ENCODE measurements around the gene PARD3.

Gene PARD3

DNA sequence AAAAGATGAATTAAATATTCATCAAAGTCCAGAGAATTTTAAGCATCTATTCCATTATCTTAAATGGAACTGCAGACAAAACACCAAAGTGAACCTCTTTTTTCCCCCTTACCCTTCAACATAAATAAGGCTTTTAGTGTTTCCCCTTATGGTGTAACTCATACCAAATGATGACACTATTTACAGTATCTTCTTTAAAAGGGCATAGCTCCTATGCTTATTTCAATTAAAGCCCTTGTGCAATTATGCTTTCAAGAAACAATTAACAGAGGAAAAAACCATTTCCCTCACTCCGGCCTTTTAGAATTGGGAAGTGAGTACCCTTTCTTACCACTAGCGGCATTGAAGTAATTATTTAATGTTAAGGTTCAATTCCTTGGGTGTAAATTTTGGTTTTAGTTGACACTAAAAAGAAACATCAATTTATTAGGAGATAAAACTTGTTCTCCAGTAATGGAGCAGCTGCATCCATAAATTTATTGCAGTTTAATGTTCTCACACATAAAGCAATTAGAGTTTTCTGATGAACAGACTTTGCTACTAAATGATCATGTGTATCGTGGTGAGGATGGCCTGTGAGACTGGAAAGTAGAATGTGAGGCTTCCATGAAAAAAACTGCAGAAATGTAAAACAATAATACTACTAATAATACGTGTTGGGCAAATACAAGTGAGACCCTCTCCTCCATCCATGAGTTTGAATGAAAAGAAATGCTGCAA, 661.3 kb downstream of the PARD3 start:
- no peak for ATAC-seq
- Mint-ChIP-seq H3K4me3 (no peak overlapping the region), H3K4me1 (no peaks in the 10 kb centered on the region), H3K27ac (no peak overlapping the region), H3K27me3 (no peaks in the 10 kb centered on the region), H3K9me3 (no peaks in the 10 kb centered on the region)
- no peak for DNase-seq

DNA sequence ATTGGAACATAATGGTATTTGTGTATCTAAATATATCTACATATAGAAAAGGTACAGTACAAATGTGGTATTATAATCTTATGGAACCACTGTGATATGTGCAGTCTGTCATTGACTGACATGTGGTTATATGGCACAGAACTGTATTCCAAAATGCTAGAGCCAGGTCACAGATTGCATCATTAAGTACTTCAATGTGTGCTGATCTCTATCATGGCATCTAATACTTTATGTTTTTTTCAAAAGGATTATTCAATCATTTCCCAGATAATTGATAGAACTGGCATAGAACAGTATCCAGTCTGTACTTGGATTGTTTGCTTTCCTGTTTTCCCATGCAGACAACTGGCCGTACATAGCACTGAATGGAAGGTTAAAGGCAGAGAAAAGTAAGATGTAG, 662.7 kb downstream of the PARD3 start:
- ATAC-seq (no peak), DNase-seq (no peak)
- Mint-ChIP-seq H3K9me3 (no peaks in the 10 kb centered on the region), H3K4me3 (no peak overlapping the region), H3K27me3 (no peaks in the 10 kb centered on the region), H3K27ac (no peak overlapping the region), H3K4me1 (no peaks in the 10 kb centered on the region)

DNA sequence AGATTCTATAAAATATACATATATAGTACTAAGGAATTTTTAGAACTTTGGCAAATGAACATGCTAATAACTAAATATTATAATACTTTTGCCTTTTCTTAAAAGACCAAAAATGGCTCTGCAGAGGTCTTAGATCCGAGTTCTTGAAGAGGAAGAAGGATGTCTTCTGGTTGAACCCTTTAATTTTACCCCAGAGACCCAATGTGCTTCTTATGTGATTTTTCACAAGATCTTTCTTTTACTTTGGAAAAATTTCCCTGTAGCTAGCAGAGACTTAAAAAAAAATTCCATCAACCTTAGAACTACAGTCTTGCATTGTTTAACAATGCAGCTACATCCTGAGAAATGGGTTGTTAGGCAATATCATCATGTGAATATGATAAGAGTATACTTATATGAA, 663.2 kb downstream of the PARD3 start:
- Mint-ChIP-seq H3K4me1 (no peaks in the 10 kb centered on the region), H3K9me3 (no peaks in the 10 kb centered on the region), H3K4me3 (no peak overlapping the region), H3K27ac (no peak overlapping the region), H3K27me3 (no peaks in the 10 kb centered on the region)
- no peak for DNase-seq
- ATAC-seq, result no peak

DNA sequence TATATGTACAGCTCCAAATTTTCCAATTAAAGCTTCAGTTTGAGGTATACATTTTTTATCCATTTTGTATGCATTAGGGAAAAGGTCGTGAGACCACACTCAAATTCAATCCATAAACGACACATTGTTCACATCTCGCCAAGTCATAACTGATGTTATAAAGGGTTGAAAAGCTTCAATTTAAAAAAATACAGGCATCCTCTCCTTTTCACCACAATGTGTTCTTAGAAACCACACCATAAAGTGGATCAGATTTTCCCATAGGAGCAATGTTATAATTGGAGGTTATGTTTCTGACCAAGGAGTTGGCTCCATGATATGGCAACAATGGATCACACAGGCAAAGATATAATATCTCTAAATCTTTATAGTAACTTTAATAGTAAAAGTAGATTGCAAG, 663.6 kb downstream of the PARD3 start:
- Mint-ChIP-seq H3K27ac (no peak overlapping the region), H3K9me3 (no peaks in the 10 kb centered on the region), H3K27me3 (peaks cover 4% of the 10 kb centered on the region)

DNA sequence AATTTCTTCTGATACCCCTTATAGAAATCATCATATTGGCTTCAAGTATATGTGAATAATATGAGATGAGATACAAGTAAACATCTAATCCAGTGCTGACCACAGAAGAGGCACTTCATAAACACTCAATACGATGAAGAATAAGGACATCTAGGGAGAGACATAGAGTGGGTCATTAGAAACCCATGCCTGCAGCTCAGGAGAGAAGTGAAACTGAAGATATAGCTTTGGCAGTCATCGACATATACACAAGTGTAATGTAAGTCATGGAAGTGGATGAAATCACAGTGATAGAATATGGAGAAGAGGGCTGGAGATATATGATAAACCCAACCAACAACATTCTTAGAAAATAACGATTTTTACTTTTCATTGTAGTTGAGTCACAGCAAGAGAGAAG, 665.0 kb downstream of the PARD3 start:
- DNase-seq, result no peak
- no peaks in the 10 kb centered on the region for H3K4me1 Mint-ChIP-seq
- H3K9me3 Mint-ChIP-seq, result no peaks in the 10 kb centered on the region
- no peak overlapping the region for H3K4me3 Mint-ChIP-seq
- ATAC-seq, result no peak
- peaks cover 6% of the 10 kb centered on the region for H3K27me3 Mint-ChIP-seq
- no peak overlapping the region for H3K27ac Mint-ChIP-seq

More for the DNA sequence above, 663.6 kb downstream of the PARD3 start:
- no peak for ATAC-seq
- Mint-ChIP-seq H3K4me3 (no peak overlapping the region), H3K4me1 (no peaks in the 10 kb centered on the region)
- DNase-seq, result no peak

DNA sequence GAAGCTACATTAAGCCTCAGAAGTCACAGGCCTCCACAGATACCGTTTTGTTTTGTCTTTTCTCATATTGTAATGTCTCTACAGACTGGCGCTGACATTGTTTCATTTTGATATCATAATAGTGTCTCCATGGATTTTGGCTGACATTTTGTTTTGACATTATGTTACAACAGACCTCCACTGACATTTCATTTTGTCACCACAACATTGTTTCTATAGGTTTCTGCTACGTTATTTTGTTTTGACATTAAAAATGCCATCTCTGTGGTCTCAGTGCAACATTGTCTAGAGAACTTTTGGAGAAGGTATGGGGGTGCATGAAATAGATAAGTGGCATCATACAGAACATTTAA, 666.8 kb downstream of the PARD3 start:
- no peak for ATAC-seq
- peaks cover 6% of the 10 kb centered on the region for H3K27me3 Mint-ChIP-seq
- H3K9me3 Mint-ChIP-seq, result no peaks in the 10 kb centered on the region
- H3K4me3 Mint-ChIP-seq, result no peak overlapping the region
- no peaks in the 10 kb centered on the region for H3K4me1 Mint-ChIP-seq
- no peak for DNase-seq
- H3K27ac Mint-ChIP-seq, result no peak overlapping the region

DNA sequence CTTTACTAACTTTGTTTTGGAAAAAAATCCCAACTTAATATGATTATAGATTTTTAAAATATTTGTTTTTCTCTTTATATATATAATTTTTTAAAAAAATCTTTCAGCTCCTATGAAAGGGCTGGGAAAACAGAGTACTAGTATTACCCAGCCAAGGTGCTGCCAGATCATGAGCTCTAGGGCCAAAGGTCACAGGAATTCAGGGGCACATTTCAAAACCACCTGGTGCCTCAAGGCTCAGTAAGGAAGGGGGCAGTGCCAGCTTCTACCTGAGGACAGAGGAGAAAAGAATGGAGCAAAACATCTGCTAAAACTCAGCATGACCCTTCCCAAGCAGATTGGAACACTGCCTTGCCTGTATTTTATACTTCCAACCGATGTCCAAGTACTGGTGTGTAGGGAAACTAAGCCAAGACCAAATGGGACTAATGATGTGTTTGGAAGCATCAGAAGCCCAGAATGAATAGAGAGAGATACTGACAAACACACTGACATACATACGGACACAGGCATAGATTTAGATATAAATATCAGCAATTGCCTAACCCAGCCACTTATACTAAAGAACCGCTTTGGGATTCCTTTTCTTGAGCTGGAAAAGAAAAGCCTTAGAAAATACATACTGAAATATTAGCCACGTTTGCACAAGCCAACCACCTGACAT, 667.3 kb downstream of the PARD3 start:
- DNase-seq (no peak), ATAC-seq (no peak)
- Mint-ChIP-seq H3K9me3 (no peaks in the 10 kb centered on the region), H3K27ac (no peak overlapping the region), H3K4me1 (no peaks in the 10 kb centered on the region), H3K4me3 (no peak overlapping the region), H3K27me3 (peaks cover 6% of the 10 kb centered on the region)

DNA sequence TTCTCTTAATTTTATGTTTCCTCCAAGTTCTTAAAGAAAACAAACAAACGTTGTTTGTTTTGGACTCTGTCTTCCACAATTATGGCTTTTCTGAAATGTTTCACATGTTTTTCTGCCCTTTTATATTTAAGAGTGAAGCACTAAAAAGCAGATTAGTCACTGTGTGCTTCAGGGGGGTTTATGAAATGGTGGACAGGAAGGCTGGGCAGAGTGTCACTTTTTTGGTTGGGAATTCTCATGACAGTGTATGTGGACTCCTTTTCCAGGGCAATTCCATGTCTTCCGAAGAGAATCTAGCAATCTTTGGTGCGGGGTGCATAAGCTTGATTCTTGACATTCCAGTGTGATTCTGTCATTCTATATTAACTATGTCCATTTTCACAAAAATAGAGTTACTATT, 669.4 kb downstream of the PARD3 start:
- Mint-ChIP-seq H3K9me3 (no peaks in the 10 kb centered on the region), H3K4me1 (no peaks in the 10 kb centered on the region), H3K27me3 (peaks cover 6% of the 10 kb centered on the region), H3K4me3 (no peak overlapping the region), H3K27ac (peak overlapping the region in 1 of 2 donors; percentile 80)
- no peak for ATAC-seq
- DNase-seq, result no peak

DNA sequence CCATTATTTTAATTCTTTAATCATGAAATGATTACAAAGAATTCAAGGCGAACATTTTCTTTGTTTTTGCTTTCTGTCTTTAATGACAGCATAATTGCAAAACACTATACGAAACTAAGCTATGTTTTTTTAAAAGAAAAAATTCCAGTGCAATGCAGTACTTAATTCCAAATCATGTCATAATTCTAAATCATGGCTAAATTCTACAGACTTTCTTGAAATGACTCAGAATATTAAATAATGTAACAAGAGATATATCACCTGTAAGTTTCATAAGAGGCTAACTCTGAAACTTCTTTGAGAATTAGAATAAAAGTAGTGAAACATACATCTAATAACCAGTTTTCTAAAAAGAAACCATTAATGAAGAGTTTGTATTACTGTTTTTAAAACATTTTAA, 671.6 kb downstream of the PARD3 start:
- DNase-seq (no peak), ATAC-seq (no peak)
- Mint-ChIP-seq H3K4me3 (no peak overlapping the region), H3K27me3 (peaks cover 12% of the 10 kb centered on the region), H3K9me3 (no peaks in the 10 kb centered on the region), H3K4me1 (no peaks in the 10 kb centered on the region), H3K27ac (no peak overlapping the region)

DNA sequence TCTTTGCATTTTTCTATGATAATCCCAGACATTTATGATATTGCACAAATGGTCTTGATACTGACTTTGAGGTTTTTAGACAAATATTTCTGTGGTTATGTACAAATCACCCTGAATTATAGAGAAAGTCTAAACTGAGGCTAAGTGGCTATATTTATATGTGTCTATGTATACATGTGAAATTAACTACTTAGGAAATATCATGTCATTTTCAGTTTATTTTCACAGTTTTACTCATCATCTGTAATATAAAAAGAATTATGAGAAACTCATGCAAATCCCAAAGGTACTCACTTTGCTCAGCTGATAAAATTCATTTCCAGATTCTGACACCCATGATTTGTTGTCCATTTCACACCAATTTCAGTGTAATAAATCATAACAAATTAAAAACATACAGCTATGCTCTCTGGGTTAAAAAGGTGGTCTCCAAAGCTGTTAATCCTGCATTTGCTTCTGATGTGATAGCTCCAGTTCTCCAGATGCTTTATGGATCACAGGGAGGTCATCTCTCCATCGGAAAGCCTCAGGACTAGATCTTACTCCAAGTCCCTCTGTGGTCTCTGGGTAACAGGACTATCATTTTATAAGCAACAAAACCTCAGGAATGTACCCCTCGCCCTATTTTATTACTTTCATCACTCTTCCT, 673.9 kb downstream of the PARD3 start:
- no peaks in the 10 kb centered on the region for H3K9me3 Mint-ChIP-seq
- no peak for DNase-seq
- peaks cover 6% of the 10 kb centered on the region for H3K4me1 Mint-ChIP-seq
- no peak overlapping the region for H3K4me3 Mint-ChIP-seq
- peaks cover 16% of the 10 kb centered on the region for H3K27me3 Mint-ChIP-seq
- ATAC-seq, result no peak
- peak overlapping the region in 1 of 2 donors; percentile 4 for H3K27ac Mint-ChIP-seq

DNA sequence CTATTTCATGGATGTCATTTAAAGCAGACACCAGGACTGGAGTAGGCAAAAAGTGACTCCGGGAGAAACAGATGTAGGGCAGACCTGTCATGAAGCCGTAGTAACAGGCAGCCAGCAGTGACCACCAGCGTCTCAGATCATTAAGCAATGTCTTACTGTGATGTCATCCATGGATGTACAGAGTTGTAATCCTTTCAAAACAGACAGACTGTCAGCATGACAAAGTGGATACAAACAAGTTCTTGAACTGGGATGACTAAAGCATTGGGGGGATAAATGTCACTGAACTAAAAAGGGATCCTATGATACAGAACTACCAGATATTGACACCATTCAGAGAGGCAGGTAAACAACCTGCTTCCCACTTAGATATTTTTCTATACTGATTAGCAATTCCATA, 675.5 kb downstream of the PARD3 start:
- Mint-ChIP-seq H3K27ac (no peak overlapping the region), H3K4me3 (no peak overlapping the region), H3K27me3 (peaks cover 25% of the 10 kb centered on the region), H3K9me3 (no peaks in the 10 kb centered on the region), H3K4me1 (peaks cover 12% of the 10 kb centered on the region)
- DNase-seq (no peak), ATAC-seq (no peak)

DNA sequence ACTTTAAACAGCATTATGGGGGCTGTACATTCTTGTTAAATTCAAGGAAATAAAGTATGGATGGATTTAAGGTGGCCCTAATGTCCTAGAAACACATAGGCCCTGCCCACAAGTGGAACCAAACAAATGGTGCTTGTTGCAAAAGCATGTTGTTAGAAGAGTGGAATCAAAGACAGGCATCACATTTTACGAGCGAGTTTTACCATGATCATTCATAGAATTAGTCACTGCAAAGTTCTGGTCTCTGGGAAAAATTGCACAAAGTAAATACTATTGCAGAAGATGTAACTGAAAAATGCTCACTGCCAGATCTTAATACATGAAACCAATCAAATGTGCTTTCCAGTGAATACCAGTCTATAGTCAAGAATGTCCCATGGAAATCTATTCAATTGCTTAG, 677.1 kb downstream of the PARD3 start:
- no peak overlapping the region for H3K4me3 Mint-ChIP-seq
- ATAC-seq (no peak), DNase-seq (no peak)
- H3K9me3 Mint-ChIP-seq, result no peaks in the 10 kb centered on the region
- no peak overlapping the region for H3K27ac Mint-ChIP-seq
- peaks cover 31% of the 10 kb centered on the region for H3K27me3 Mint-ChIP-seq
- peaks cover 12% of the 10 kb centered on the region for H3K4me1 Mint-ChIP-seq

DNA sequence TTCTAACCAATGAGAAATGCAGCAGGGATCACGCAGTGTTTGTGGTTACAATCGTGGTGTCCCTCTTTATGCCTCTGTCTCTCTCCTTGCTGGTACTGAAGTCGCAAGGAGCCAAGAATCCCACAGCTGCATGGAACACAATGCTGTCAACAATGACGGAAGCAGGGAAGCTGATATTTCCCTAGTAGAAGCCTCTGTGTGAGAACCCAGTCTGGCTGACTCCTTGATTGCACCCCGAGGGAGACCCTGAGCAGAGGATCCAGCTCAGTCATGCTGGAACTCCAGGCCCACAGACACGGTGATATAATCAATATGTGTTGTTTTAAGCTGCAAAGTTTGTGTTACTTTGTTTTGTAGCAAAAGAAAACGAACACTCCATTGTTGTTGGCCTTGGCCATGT, 677.9 kb downstream of the PARD3 start:
- peaks cover 34% of the 10 kb centered on the region for H3K27me3 Mint-ChIP-seq
- ATAC-seq (no peak), DNase-seq (no peak)
- no peak overlapping the region for H3K27ac Mint-ChIP-seq
- no peaks in the 10 kb centered on the region for H3K9me3 Mint-ChIP-seq
- H3K4me3 Mint-ChIP-seq, result no peak overlapping the region
- peaks cover 12% of the 10 kb centered on the region for H3K4me1 Mint-ChIP-seq

DNA sequence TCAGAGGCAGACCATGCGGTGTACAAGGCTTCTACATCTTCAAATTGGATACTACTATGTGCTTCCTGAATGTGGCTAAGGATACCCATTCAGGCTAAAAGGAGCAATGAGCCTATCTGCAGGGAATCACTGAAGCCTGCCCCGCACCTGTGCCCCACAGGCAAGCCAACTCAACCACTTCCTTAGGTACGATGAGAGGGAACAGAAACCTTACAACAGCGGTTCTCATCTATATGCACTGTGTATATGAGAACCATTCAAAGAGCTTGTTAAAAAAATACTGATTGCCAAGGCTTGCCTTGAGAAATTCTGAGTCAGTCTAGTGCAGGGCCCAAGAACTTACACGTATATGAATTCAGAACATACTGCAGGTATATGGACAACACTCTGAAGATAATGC, 679.6 kb downstream of the PARD3 start:
- ATAC-seq (peak; percentile 43), DNase-seq (no peak)
- Mint-ChIP-seq H3K4me1 (peaks cover 12% of the 10 kb centered on the region), H3K27ac (no peak overlapping the region), H3K27me3 (peaks cover 32% of the 10 kb centered on the region), H3K4me3 (no peak overlapping the region), H3K9me3 (no peaks in the 10 kb centered on the region)

DNA sequence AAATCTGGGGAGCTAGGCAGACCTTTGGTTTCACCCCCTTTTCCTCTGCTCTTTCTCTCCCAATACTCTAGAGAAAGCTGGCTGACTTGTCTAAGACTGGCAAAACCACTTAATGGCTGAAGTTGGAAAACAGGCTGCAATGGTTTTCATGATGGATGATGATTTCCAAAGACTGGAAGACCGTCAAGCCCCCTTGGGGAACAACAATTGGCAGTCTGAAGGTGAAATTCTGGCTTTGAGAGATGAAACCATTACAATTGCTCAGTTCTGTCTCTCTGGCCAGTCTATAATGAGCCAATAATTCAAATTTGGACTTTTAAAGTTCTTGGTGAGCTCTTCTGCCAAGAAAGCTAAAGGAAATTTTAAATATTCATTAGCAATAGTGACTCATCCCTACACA, 680.5 kb downstream of the PARD3 start:
- Mint-ChIP-seq H3K27ac (no peak overlapping the region), H3K27me3 (peaks cover 28% of the 10 kb centered on the region), H3K4me1 (peaks cover 12% of the 10 kb centered on the region), H3K4me3 (no peak overlapping the region), H3K9me3 (peaks cover 5% of the 10 kb centered on the region in 2 donors)
- ATAC-seq (no peak), DNase-seq (no peak)

DNA sequence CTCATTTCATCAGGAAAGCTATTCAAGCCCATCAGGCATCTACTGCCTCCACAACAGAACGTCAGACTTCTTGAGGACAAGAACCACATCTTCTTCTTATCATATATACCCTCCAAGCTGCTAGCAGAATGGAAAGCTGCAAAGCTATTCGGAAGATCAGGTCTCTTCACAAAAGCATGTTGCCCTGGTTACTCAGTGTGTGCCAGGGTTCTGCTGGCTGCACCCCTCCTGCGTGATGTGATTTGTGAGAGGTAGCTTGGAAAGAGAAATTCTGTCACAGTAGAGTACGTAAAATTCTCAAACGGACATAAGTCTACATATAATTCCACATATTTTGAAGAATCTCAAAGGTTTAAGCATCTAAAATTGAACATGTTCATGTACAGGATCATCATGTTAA, 681.7 kb downstream of the PARD3 start:
- Mint-ChIP-seq H3K27ac (no peak overlapping the region), H3K4me1 (peaks cover 12% of the 10 kb centered on the region), H3K27me3 (peaks cover 28% of the 10 kb centered on the region), H3K9me3 (peaks cover 5% of the 10 kb centered on the region in 2 donors), H3K4me3 (no peak overlapping the region)
- ATAC-seq, result no peak
- DNase-seq, result no peak
